Measurements from ENCODE around the gene CLASP1. TPM values are rescaled to one million over a fixed set of nuclear protein-coding genes. Genes with fewer than 3 reads are reported as not detected.

Gene CLASP1
- total and polyA plus RNA-seq, 4 donors: 7.5 to 50.0 (median 21.9) TPM

- Histone ChIP-seq H3K27ac (ENCODE audit: low read depth in 1 of 2, low read length in 2 of 2) (no peak overlapping the region), H3K36me3 (ENCODE audit: control insufficient read depth in 4 of 4, insufficient read depth in 3 of 4, low read depth in 1 of 4, low read length in 3 of 4) (no peaks in the 10 kb centered on the region), H3K9ac (ENCODE audit: low read depth in 1 of 2, low read length in 2 of 2) (peak overlapping the region in 1 of 2 donors; percentile 22), H3K4me1 (ENCODE audit: control insufficient read depth in 4 of 4, insufficient read depth in 4 of 4, low read length in 3 of 4) (peaks cover 0 to 10% (median 3%) of the 10 kb centered on the region in 4 donors), H3K27me3 (ENCODE audit: control insufficient read depth in 4 of 4, insufficient read depth in 4 of 4, low read length in 3 of 4) (no peaks in the 10 kb centered on the region), H3K9me3 (ENCODE audit: control insufficient read depth in 4 of 4, low read length in 3 of 4) (no peaks in the 10 kb centered on the region), H3K4me3 (ENCODE audit: low read depth in 1 of 3, low read length in 3 of 3) (no peak overlapping the region)
- no peak for DNase-seq (ENCODE audit: low spot score)
- 57% methylated on average over 6 of the region's 6 CpGs for WGBS
- no peak for TF ChIP-seq REST (IDR thresholded peaks at IDR 0.05)
These were observed 14.6 kb downstream of the CLASP1 start for GRCh38 chr2:121634354-121635307.

- Histone ChIP-seq H3K9me3 (ENCODE audit: control insufficient read depth in 4 of 4, low read length in 3 of 4) (no peaks in the 10 kb centered on the region), H3K4me3 (ENCODE audit: low read depth in 1 of 3, low read length in 3 of 3) (no peak overlapping the region), H3K4me1 (ENCODE audit: control insufficient read depth in 4 of 4, insufficient read depth in 4 of 4, low read length in 3 of 4) (peaks cover 0 to 10% (median 3%) of the 10 kb centered on the region in 4 donors), H3K27ac (ENCODE audit: low read depth in 1 of 2, low read length in 2 of 2) (no peak overlapping the region), H3K9ac (ENCODE audit: low read depth in 1 of 2, low read length in 2 of 2) (no peak overlapping the region), H3K36me3 (ENCODE audit: control insufficient read depth in 4 of 4, insufficient read depth in 3 of 4, low read depth in 1 of 4, low read length in 3 of 4) (no peaks in the 10 kb centered on the region), H3K27me3 (ENCODE audit: control insufficient read depth in 4 of 4, insufficient read depth in 4 of 4, low read length in 3 of 4) (no peaks in the 10 kb centered on the region)
- TF ChIP-seq HNF4G (IDR thresholded peaks at IDR 0.05) (no peak), FOXA1 (IDR thresholded peaks at IDR 0.05) (no peak), JUND (IDR thresholded peaks at IDR 0.05) (no peak), RAD21 (IDR thresholded peaks at IDR 0.05) (no peak)
- no peak for DNase-seq (ENCODE audit: low spot score)
- WGBS: 95% methylated on average over 4 of the region's 4 CpGs
These were observed 15.8 kb downstream of the CLASP1 start for GRCh38 chr2:121633463-121633862.

GRCh38 chr2:121627525-121628050 lies 21.7 kb downstream of the CLASP1 start:
- Histone ChIP-seq H3K27me3 (ENCODE audit: control insufficient read depth in 4 of 4, insufficient read depth in 4 of 4, low read length in 3 of 4) (no peaks in the 10 kb centered on the region), H3K9me3 (ENCODE audit: control insufficient read depth in 4 of 4, low read length in 3 of 4) (no peaks in the 10 kb centered on the region), H3K36me3 (ENCODE audit: control insufficient read depth in 4 of 4, insufficient read depth in 3 of 4, low read depth in 1 of 4, low read length in 3 of 4) (no peaks in the 10 kb centered on the region), H3K4me1 (ENCODE audit: control insufficient read depth in 4 of 4, insufficient read depth in 4 of 4, low read length in 3 of 4) (peaks cover 4 to 8% (median 8%) of the 10 kb centered on the region in 4 donors), H3K27ac (ENCODE audit: low read depth in 1 of 2, low read length in 2 of 2) (no peak overlapping the region), H3K4me3 (ENCODE audit: low read depth in 1 of 3, low read length in 3 of 3) (no peak overlapping the region), H3K9ac (ENCODE audit: low read depth in 1 of 2, low read length in 2 of 2) (no peak overlapping the region)
- DNase-seq (ENCODE audit: low spot score): no peak
- WGBS: 46% methylated on average over 4 of the region's 4 CpGs
- TF ChIP-seq HNF4A (conservative IDR thresholded peaks at IDR 0.05) (no peak), RXRA (IDR thresholded peaks at IDR 0.05) (no peak), ATF3 (IDR thresholded peaks at IDR 0.05) (no peak), FOXA2 (IDR thresholded peaks at IDR 0.05) (no peak), MAX (IDR thresholded peaks at IDR 0.05) (no peak), TAF1 (conservative IDR thresholded peaks at IDR 0.05) (no peak), JUND (IDR thresholded peaks at IDR 0.05) (no peak), CTCF (IDR thresholded peaks at IDR 0.05; ENCODE audit: low read depth, low read length, missing input control) (no peak), ZBTB33 (IDR thresholded peaks at IDR 0.05) (no peak), REST (IDR thresholded peaks at IDR 0.05) (no peak), EGR1 (IDR thresholded peaks at IDR 0.05; ENCODE audit: low read depth in 2 of 2) (no peak)
